Upper lobe of left lung (tissue), 4 donors: ENCODE data around the gene SLC2A4RG.

Source experiments
- POLR2A ChIP-seq, 4 donors: fragments of 450-650 bp; IDR thresholded peaks; one replicate each; pipeline ENCODE4 v1.5.1; 2016 to 2017; ENCODE audit warnings: antibody characterized with exemption in 4 of 4, mild to moderate bottlenecking in 2 of 4
- TF ChIP-seq, protein P1 (sequence below), 6 experiments: fragments of 450-650 bp in 4 of 6; fragments of 200-600 bp in 2 of 6; sonication (generic) in 2 of 6; IDR thresholded peaks; one replicate each; pipeline ENCODE4 v1.5.1; 2016 to 2019; ENCODE audit warnings: antibody characterized with exemption in 6 of 6

GRCh38 chr20:63703471-63703975, 36.1 kb upstream of the SLC2A4RG start:
- TF ChIP-seq, protein P1, sequence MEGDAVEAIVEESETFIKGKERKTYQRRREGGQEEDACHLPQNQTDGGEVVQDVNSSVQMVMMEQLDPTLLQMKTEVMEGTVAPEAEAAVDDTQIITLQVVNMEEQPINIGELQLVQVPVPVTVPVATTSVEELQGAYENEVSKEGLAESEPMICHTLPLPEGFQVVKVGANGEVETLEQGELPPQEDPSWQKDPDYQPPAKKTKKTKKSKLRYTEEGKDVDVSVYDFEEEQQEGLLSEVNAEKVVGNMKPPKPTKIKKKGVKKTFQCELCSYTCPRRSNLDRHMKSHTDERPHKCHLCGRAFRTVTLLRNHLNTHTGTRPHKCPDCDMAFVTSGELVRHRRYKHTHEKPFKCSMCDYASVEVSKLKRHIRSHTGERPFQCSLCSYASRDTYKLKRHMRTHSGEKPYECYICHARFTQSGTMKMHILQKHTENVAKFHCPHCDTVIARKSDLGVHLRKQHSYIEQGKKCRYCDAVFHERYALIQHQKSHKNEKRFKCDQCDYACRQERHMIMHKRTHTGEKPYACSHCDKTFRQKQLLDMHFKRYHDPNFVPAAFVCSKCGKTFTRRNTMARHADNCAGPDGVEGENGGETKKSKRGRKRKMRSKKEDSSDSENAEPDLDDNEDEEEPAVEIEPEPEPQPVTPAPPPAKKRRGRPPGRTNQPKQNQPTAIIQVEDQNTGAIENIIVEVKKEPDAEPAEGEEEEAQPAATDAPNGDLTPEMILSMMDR (IDR thresholded peaks at IDR 0.05), result no peak
- TF ChIP-seq POLR2A (IDR thresholded peaks at IDR 0.05), result no peak
